ENCODE data around the gene CFAP161. TPM values are rescaled to one million over a fixed set of nuclear protein-coding genes. Genes with fewer than 3 reads are reported as not detected.

CFAP161 gene
- total RNA-seq, 1 experiment from 2014 or later: 2.7 TPM

DNA sequence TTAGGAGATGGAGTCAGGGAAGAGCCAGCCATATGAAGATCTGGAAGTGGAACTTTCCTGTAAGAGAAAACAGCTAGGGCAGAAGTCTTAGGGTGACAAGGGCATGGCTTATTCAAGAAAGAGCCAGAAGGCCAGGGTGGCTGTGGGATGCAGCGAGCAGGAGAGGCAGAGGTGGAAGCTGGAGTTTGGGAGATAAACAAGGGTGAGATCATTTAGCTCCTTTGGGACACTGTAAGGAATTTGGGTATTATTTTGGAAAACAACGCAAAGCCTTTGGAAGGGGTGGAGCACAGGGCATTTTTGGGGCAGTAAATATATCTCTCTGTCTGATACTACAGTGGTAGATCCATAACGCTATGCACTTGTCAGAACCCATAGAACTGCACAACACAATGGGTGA, 57.6 kb downstream of the CFAP161 start:
- no TSS peak for BruUV-seq (replicated peaks)
- CTCF ChIA-PET: no interaction called here
- TF ChIP-seq, protein P1, sequence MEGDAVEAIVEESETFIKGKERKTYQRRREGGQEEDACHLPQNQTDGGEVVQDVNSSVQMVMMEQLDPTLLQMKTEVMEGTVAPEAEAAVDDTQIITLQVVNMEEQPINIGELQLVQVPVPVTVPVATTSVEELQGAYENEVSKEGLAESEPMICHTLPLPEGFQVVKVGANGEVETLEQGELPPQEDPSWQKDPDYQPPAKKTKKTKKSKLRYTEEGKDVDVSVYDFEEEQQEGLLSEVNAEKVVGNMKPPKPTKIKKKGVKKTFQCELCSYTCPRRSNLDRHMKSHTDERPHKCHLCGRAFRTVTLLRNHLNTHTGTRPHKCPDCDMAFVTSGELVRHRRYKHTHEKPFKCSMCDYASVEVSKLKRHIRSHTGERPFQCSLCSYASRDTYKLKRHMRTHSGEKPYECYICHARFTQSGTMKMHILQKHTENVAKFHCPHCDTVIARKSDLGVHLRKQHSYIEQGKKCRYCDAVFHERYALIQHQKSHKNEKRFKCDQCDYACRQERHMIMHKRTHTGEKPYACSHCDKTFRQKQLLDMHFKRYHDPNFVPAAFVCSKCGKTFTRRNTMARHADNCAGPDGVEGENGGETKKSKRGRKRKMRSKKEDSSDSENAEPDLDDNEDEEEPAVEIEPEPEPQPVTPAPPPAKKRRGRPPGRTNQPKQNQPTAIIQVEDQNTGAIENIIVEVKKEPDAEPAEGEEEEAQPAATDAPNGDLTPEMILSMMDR (IDR thresholded peaks at IDR 0.05): no peak
- TF ChIP-seq, protein P2, sequence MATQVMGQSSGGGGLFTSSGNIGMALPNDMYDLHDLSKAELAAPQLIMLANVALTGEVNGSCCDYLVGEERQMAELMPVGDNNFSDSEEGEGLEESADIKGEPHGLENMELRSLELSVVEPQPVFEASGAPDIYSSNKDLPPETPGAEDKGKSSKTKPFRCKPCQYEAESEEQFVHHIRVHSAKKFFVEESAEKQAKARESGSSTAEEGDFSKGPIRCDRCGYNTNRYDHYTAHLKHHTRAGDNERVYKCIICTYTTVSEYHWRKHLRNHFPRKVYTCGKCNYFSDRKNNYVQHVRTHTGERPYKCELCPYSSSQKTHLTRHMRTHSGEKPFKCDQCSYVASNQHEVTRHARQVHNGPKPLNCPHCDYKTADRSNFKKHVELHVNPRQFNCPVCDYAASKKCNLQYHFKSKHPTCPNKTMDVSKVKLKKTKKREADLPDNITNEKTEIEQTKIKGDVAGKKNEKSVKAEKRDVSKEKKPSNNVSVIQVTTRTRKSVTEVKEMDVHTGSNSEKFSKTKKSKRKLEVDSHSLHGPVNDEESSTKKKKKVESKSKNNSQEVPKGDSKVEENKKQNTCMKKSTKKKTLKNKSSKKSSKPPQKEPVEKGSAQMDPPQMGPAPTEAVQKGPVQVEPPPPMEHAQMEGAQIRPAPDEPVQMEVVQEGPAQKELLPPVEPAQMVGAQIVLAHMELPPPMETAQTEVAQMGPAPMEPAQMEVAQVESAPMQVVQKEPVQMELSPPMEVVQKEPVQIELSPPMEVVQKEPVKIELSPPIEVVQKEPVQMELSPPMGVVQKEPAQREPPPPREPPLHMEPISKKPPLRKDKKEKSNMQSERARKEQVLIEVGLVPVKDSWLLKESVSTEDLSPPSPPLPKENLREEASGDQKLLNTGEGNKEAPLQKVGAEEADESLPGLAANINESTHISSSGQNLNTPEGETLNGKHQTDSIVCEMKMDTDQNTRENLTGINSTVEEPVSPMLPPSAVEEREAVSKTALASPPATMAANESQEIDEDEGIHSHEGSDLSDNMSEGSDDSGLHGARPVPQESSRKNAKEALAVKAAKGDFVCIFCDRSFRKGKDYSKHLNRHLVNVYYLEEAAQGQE (IDR thresholded peaks at IDR 0.05; ENCODE audit: insufficient read depth in 1 of 2, low read depth in 2 of 2, low read length in 1 of 2): no peak
- TF ChIP-seq POLR2AphosphoS5 (IDR thresholded peaks at IDR 0.05; ENCODE audit: low read depth, low read length) (no peak), TCF7L2 (IDR thresholded peaks at IDR 0.05; ENCODE audit: low read depth, low read length) (no peak), SIN3A (IDR thresholded peaks at IDR 0.05; ENCODE audit: borderline replicate concordance, insufficient read depth, low read depth, low read length) (no peak)
- no peaks in the 10 kb centered on the region for H3K9me3 ChIP-seq (ENCODE audit: control insufficient read depth, insufficient read depth, low read depth, low read length)
- H3K4me3 ChIP-seq (ENCODE audit: low read depth in 2 of 2, low read length in 2 of 2): no peak overlapping the region
- ATAC-seq: no peak
- no peaks in the 10 kb centered on the region for H3K36me3 ChIP-seq (ENCODE audit: control insufficient read depth, insufficient read depth, low read length)
- no peak overlapping the region for H3K27ac ChIP-seq (ENCODE audit: low read length)
- DNase-seq (ENCODE audit: low read depth, low spot score): no peak
- intact Hi-C loops (cut with micrococcal nuclease; ENCODE audit: unreplicated experiment) (no loop called here), in situ Hi-C loops (cut with HindIII; ENCODE audit: low pct_unique_long_range_greater_than_20kb, low sequenced_read_pairs) (no loop called here)
- POLR2A ChIA-PET: no interaction called here
- no peaks in the 10 kb centered on the region for H3K4me1 ChIP-seq (ENCODE audit: control insufficient read depth, insufficient read depth, low read length)
- H3K27me3 ChIP-seq (ENCODE audit: control insufficient read depth, insufficient read depth, low read length): 0 out of 2 replicates have a peak, but pooled peaks cover 8% of the 10 kb centered on the region

DNA sequence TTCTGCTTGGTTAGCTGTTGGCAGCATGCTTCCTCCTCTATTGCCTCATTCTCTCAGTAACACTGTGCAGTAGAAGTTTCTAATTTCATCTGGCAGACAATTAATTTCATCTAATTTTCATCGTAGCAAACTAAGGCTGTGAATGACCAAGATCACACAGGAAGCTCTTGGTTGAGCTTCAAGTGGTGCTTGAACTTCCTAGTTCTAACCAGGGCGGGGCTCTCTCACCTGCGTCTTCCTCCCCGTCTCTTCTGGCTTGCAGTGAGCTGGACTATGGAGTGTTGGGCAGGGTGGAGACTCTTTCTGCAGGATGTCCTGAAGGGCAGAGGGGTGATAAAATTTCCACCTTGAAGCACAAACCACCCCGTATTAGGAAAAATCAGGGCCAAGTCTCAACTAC, 60.7 kb downstream of the CFAP161 start:
- intact Hi-C loops (cut with micrococcal nuclease; ENCODE audit: unreplicated experiment) (no loop called here), in situ Hi-C loops (cut with HindIII; ENCODE audit: low pct_unique_long_range_greater_than_20kb, low sequenced_read_pairs) (no loop called here)
- CTCF ChIA-PET: no interaction called here
- Histone ChIP-seq H3K4me1 (ENCODE audit: control insufficient read depth, insufficient read depth, low read length) (no peaks in the 10 kb centered on the region), H3K4me3 (ENCODE audit: low read depth in 2 of 2, low read length in 2 of 2) (no peak overlapping the region), H3K9me3 (ENCODE audit: control insufficient read depth, insufficient read depth, low read depth, low read length) (no peaks in the 10 kb centered on the region), H3K27me3 (ENCODE audit: control insufficient read depth, insufficient read depth, low read length) (0 out of 2 replicates have a peak, but pooled peaks cover 6% of the 10 kb centered on the region), H3K27ac (ENCODE audit: low read length) (no peak overlapping the region), H3K36me3 (ENCODE audit: control insufficient read depth, insufficient read depth, low read length) (no peaks in the 10 kb centered on the region)
- TF ChIP-seq, protein P1 (IDR thresholded peaks at IDR 0.05): no peak
- no peak for TF ChIP-seq POLR2AphosphoS5 (IDR thresholded peaks at IDR 0.05; ENCODE audit: low read depth, low read length)
- TF ChIP-seq, protein P2 (IDR thresholded peaks at IDR 0.05; ENCODE audit: insufficient read depth in 1 of 2, low read depth in 2 of 2, low read length in 1 of 2): no peak
- TF ChIP-seq SIN3A (IDR thresholded peaks at IDR 0.05; ENCODE audit: borderline replicate concordance, insufficient read depth, low read depth, low read length): no peak
- no peak for TF ChIP-seq TCF7L2 (IDR thresholded peaks at IDR 0.05; ENCODE audit: low read depth, low read length)
- DNase-seq (ENCODE audit: low read depth, low spot score) (no peak), ATAC-seq (no peak)
- POLR2A ChIA-PET: no interaction called here
- BruUV-seq (replicated peaks): no TSS peak
